Fibroblast of skin of abdomen (primary cell): ENCODE measurements around the gene HMGXB3.
"Not testable (repeated sequence)": the region's sequence is repeated elsewhere in the genome, so short reads cannot be mapped to it uniquely, and the experiment has no call there.

ENCODE experiments used
- DNase-seq: peaks from one replicate; pipeline ENCODE4 v3.0.0-alpha.2; 2013

Gene HMGXB3

GRCh38 chr5:150069672-150070627, 69.4 kb downstream of the HMGXB3 start:
- no peak for DNase-seq

- no peak for DNase-seq
Measured at GRCh38 chr5:150070821-150071220, 70.3 kb downstream of the HMGXB3 start.

GRCh38 chr5:150073086-150073625, 72.6 kb downstream of the HMGXB3 start:
- DNase-seq, result no peak

GRCh38 chr5:150073677-150074076, 73.1 kb downstream of the HMGXB3 start:
- DNase-seq, result no peak

- DNase-seq, result no peak
Measured at GRCh38 chr5:150075233-150075632, 74.7 kb downstream of the HMGXB3 start.

GRCh38 chr5:150075806-150076205, 75.3 kb downstream of the HMGXB3 start:
- no peak for DNase-seq

GRCh38 chr5:150077060-150077459, 76.5 kb downstream of the HMGXB3 start:
- DNase-seq, result no peak

- no peak for DNase-seq
Measured at GRCh38 chr5:150077996-150078801, 77.7 kb downstream of the HMGXB3 start.

GRCh38 chr5:150078802-150079689, 78.5 kb downstream of the HMGXB3 start:
- no peak for DNase-seq

GRCh38 chr5:150079909-150080461, 79.4 kb downstream of the HMGXB3 start:
- no peak for DNase-seq

GRCh38 chr5:150080696-150081435, 80.3 kb downstream of the HMGXB3 start:
- DNase-seq, result no peak

GRCh38 chr5:150081541-150082283, 81.2 kb downstream of the HMGXB3 start:
- DNase-seq, result no peak

- no peak for DNase-seq
Measured at GRCh38 chr5:150082374-150082773, 81.8 kb downstream of the HMGXB3 start.

- DNase-seq, result no peak
Measured at GRCh38 chr5:150082889-150083288, 82.3 kb downstream of the HMGXB3 start.

- DNase-seq, result not testable (repeated sequence)
Measured at GRCh38 chr5:150084754-150085153, 84.2 kb downstream of the HMGXB3 start.

GRCh38 chr5:150085191-150085912, 84.8 kb downstream of the HMGXB3 start:
- DNase-seq, result no peak

GRCh38 chr5:150085950-150086715, 85.6 kb downstream of the HMGXB3 start, which contains the start of gene CSF1R:
Gene CSF1R, minus strand, starts transcription at chr5:150086554. Its CDS starts 127 bp downstream, at chr5:150086427.
- no peak for DNase-seq

GRCh38 chr5:150092159-150092787, 91.7 kb downstream of the HMGXB3 start:
- no peak for DNase-seq
